Liver (tissue), 9 donors: ENCODE measurements around the gene TDRD7. TPM values are rescaled to one million over a fixed set of nuclear protein-coding genes. Genes with fewer than 3 reads are reported as not detected.
A peak's percentile ranks its signal among the peaks of the same experiment; 100 is the strongest.

Experiments used
- DNase-seq: peaks from one replicate; pipeline ENCODE4 v3.0.0-alpha.2; 2017; ENCODE audit warnings: low spot score
- H3K27ac ChIP-seq, 2 donors: one replicate each; pipeline ENCODE4 v1.7.0; 2013; ENCODE audit warnings: inconsistent platforms in 2 of 2, low read length in 2 of 2, control low read depth in 1 of 2, low read depth in 1 of 2, mild to moderate bottlenecking in 1 of 2
- H3K27me3 ChIP-seq, 4 donors: one replicate each; pipeline versions ENCODE4 v1.6.1 to v1.7.0; 2013; ENCODE audit warnings: low read length in 3 of 4, inconsistent platforms in 1 of 4, mild to moderate bottlenecking in 1 of 4, moderate library complexity in 1 of 4; ENCODE audit not compliant: control insufficient read depth in 4 of 4, insufficient read depth in 4 of 4
- H3K36me3 ChIP-seq, 4 donors: one replicate each; pipeline versions ENCODE4 v1.6.1 to v1.7.0; 2013; ENCODE audit warnings: low read length in 3 of 4, mild to moderate bottlenecking in 3 of 4, low read depth in 1 of 4, moderate library complexity in 1 of 4; ENCODE audit not compliant: control insufficient read depth in 4 of 4, insufficient read depth in 3 of 4
- H3K4me1 ChIP-seq, 4 donors: one replicate each; pipeline versions ENCODE4 v1.6.1 to v1.7.0; 2013; ENCODE audit warnings: low read length in 3 of 4, mild to moderate bottlenecking in 3 of 4, moderate library complexity in 1 of 4; ENCODE audit not compliant: control insufficient read depth in 4 of 4, insufficient read depth in 4 of 4
- H3K4me3 ChIP-seq, 3 donors: one replicate each; pipeline versions ENCODE4 v1.6.1 to v1.7.0; 2013; ENCODE audit warnings: low read length in 3 of 3, control low read depth in 1 of 3, low read depth in 1 of 3, mild to moderate bottlenecking in 1 of 3
- H3K9ac ChIP-seq, 2 donors: one replicate each; pipeline ENCODE4 v1.7.0; 2013; ENCODE audit warnings: low read length in 2 of 2, mild to moderate bottlenecking in 2 of 2, moderate library complexity in 2 of 2, control low read depth in 1 of 2, low read depth in 1 of 2
- H3K9me3 ChIP-seq, 4 donors: one replicate each; pipeline versions ENCODE4 v1.6.1 to v1.7.0; 2013; ENCODE audit warnings: low read length in 3 of 4; ENCODE audit not compliant: control insufficient read depth in 4 of 4
- ATF3 ChIP-seq: IDR thresholded peaks from 2 replicates; pipeline ENCODE4 v1.6.1; 2016; ENCODE audit warnings: antibody characterized with exemption
- CTCF ChIP-seq: fragments of 150-350 bp; IDR thresholded peaks from 2 replicates; pipeline ENCODE4 v1.5.1; 2017; ENCODE audit warnings: improper control_type of control experiment, low read depth, low read length; ENCODE audit not compliant: missing input control
- EGR1 ChIP-seq, 2 donors: IDR thresholded peaks; 2 replicates each; pipeline ENCODE4 v1.6.1; 2016 to 2018; ENCODE audit warnings: antibody characterized with exemption in 2 of 2, low read depth in 2 of 2
- FOXA1 ChIP-seq: IDR thresholded peaks from 2 replicates; pipeline ENCODE4 v1.6.1; 2016; ENCODE audit warnings: antibody characterized with exemption
- FOXA2 ChIP-seq: IDR thresholded peaks from 2 replicates; pipeline ENCODE4 v1.6.1; 2016; ENCODE audit warnings: antibody characterized with exemption
- GABPA ChIP-seq, 2 donors: IDR thresholded peaks in 1 of 2; conservative IDR thresholded peaks in 1 of 2; 2 replicates each; pipeline ENCODE4 v1.6.1; 2016; ENCODE audit warnings: antibody characterized with exemption in 2 of 2, mild to moderate bottlenecking in 1 of 2, moderate library complexity in 1 of 2
- HNF4A ChIP-seq, 2 donors: conservative IDR thresholded peaks; 2 replicates each; pipeline ENCODE4 v1.6.1; 2016; ENCODE audit warnings: antibody characterized with exemption in 2 of 2, mild to moderate bottlenecking in 2 of 2
- HNF4G ChIP-seq: IDR thresholded peaks from 2 replicates; pipeline ENCODE4 v1.6.1; 2016; ENCODE audit warnings: antibody characterized with exemption
- JUND ChIP-seq, 2 donors: IDR thresholded peaks; 2 replicates each; pipeline ENCODE4 v1.6.1; 2016; ENCODE audit warnings: antibody characterized with exemption in 2 of 2
- NR2F2 ChIP-seq: IDR thresholded peaks from 2 replicates; pipeline ENCODE4 v1.6.1; 2016; ENCODE audit warnings: antibody characterized with exemption
- RAD21 ChIP-seq, 2 donors: IDR thresholded peaks; 2 replicates each; pipeline ENCODE4 v1.6.1; 2016; ENCODE audit warnings: antibody characterized with exemption in 2 of 2, mild to moderate bottlenecking in 2 of 2
- REST ChIP-seq: IDR thresholded peaks from 2 replicates; pipeline ENCODE4 v1.6.1; 2016; ENCODE audit warnings: antibody characterized with exemption, mild to moderate bottlenecking
- RXRA ChIP-seq, 2 donors: IDR thresholded peaks; 2 replicates each; pipeline ENCODE4 v1.6.1; 2017 to 2018; ENCODE audit warnings: antibody characterized with exemption in 2 of 2, mild to moderate bottlenecking in 1 of 2
- SP1 ChIP-seq: IDR thresholded peaks from 2 replicates; pipeline ENCODE4 v1.6.1; 2018; ENCODE audit warnings: antibody characterized with exemption, mild to moderate bottlenecking
- TAF1 ChIP-seq: conservative IDR thresholded peaks from 2 replicates; pipeline ENCODE4 v1.6.1; 2016; ENCODE audit warnings: antibody characterized with exemption, mild to moderate bottlenecking
- YY1 ChIP-seq: IDR thresholded peaks from 2 replicates; pipeline ENCODE4 v1.6.1; 2016; ENCODE audit warnings: antibody characterized with exemption, mild to moderate bottlenecking
- ZBTB33 ChIP-seq: IDR thresholded peaks from 2 replicates; pipeline ENCODE4 v1.6.1; 2016; ENCODE audit warnings: antibody characterized with exemption
- WGBS: extraction: QIAGEN DNeasy Blood & Tissue Kit; methylation state at CpG from one replicate; pipeline ENCODE4 v1.1.7; 2013; 5-methylcytosine and 5-hydroxymethylcytosine counted together
- polyA plus RNA-seq, 2 donors: library from polyadenylated mRNA; stranded (reverse) in 1 of 2; unstranded in 1 of 2; fragments of 200-250 nt in 1 of 2; fragments of >200 nt in 1 of 2; fragmentation: Nextera tagmentation in 1 of 2; extraction: Ambion mirVana in 1 of 2; gene quantifications; one replicate each; pipeline versions ENCODE4 v1.2.1 to v1.2.3, GENCODE V29; 2013 to 2015
- total RNA-seq, 2 donors: library from RNA; depleted of rRNA; stranded (reverse); fragments of >200 nt; gene quantifications; one replicate each; pipeline ENCODE4 v1.2.3, GENCODE V29; 2014
- TF ChIP-seq, protein P1 (sequence below): IDR thresholded peaks from 2 replicates; pipeline ENCODE4 v1.6.1; 2016; ENCODE audit warnings: antibody characterized with exemption
- donor health status: healthy.
- donor health status: healthy.
- donor health status: healthy.
- donor health status: healthy.
- donor health status: healthy.

The TDRD7 gene
- total and polyA plus RNA-seq, 4 donors = 3.6 to 6.9 (median 5.4) TPM

GRCh38 chr9:97501177-97501971 lies 89.5 kb downstream of the TDRD7 start, which contains the start of gene TMOD1:
TMOD1 (plus strand) TSS chr9:97501666; CDS start chr9:97524189, 22,523 bp downstream.
- H3K9me3 ChIP-seq = no peaks in the 10 kb centered on the region
- peak within 1 kb of the TSS; percentile 69 to 91 (median 72) for H3K4me3 ChIP-seq
- H3K36me3 ChIP-seq = no peaks in the 10 kb centered on the region
- peak within 1 kb of the TSS; percentile 37 to 53 for H3K27ac ChIP-seq
- peaks cover 3 to 17% (median 12%) of the 10 kb centered on the region in 4 donors for H3K4me1 ChIP-seq
- no peaks in the 10 kb centered on the region for H3K27me3 ChIP-seq
- H3K9ac ChIP-seq = peak within 1 kb of the TSS; percentile 33 to 69
- TF ChIP-seq RAD21 (IDR thresholded peaks at IDR 0.05) (peak in 1 of 2 donors; percentile 42), FOXA2 (no peak), RXRA (IDR thresholded peaks at IDR 0.05) (peak in 1 of 2 donors; percentile 20), SP1 (peak; percentile 18), YY1 (no peak), NR2F2 (no peak), HNF4A (conservative IDR thresholded peaks at IDR 0.05) (peak; percentile 44 to 51), TAF1 (no peak), ZBTB33 (no peak)
- TF ChIP-seq, protein P1, sequence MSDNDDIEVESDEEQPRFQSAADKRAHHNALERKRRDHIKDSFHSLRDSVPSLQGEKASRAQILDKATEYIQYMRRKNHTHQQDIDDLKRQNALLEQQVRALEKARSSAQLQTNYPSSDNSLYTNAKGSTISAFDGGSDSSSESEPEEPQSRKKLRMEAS = no peak
- peak; percentile 85 for DNase-seq
- under 1% methylated on average over 83 of the region's 87 CpGs for whole genome bisulfite sequencing

GRCh38 chr9:97501972-97502221 lies 90.0 kb downstream of the TDRD7 start:
- Histone ChIP-seq H3K9me3 (no peaks in the 10 kb centered on the region), H3K4me1 (peaks cover 3 to 17% (median 12%) of the 10 kb centered on the region in 4 donors), H3K9ac (peak overlapping the region in 1 of 2 donors; percentile 33), H3K27ac (peak overlapping the region in 1 of 2 donors; percentile 51), H3K36me3 (no peaks in the 10 kb centered on the region), H3K27me3 (no peaks in the 10 kb centered on the region), H3K4me3 (peak overlapping the region; percentile 66 to 91 (median 72))
- 2% methylated on average over 30 of the region's 30 CpGs for WGBS
- TF ChIP-seq CTCF (no peak), TAF1 (no peak), JUND (IDR thresholded peaks at IDR 0.05) (no peak), RAD21 (IDR thresholded peaks at IDR 0.05) (no peak), FOXA1 (no peak), SP1 (no peak), ZBTB33 (no peak), HNF4A (conservative IDR thresholded peaks at IDR 0.05) (no peak), HNF4G (no peak), YY1 (no peak), GABPA (IDR thresholded peaks at IDR 0.05 in 1 of 2, conservative IDR thresholded peaks at IDR 0.05 in 1 of 2) (no peak), NR2F2 (no peak), FOXA2 (no peak), ATF3 (no peak), RXRA (IDR thresholded peaks at IDR 0.05) (no peak), REST (no peak), EGR1 (IDR thresholded peaks at IDR 0.05; ENCODE audit: low read depth in 2 of 2) (no peak)
- TF ChIP-seq, protein P1 = no peak
- DNase-seq = no peak
